GM21529 (cell line): ENCODE measurements around the gene ACBD6.
"Not testable (repeated sequence)": the region's sequence is repeated elsewhere in the genome, so short reads cannot be mapped to it uniquely, and the experiment has no call there.

Experiments used
- ATAC-seq: cut with Tn5 transposase; IDR thresholded peaks from one replicate; pipeline ENCODE4 v1.9.1; 2021; ENCODE audit not compliant: unreplicated experiment

ACBD6 gene, protein sequence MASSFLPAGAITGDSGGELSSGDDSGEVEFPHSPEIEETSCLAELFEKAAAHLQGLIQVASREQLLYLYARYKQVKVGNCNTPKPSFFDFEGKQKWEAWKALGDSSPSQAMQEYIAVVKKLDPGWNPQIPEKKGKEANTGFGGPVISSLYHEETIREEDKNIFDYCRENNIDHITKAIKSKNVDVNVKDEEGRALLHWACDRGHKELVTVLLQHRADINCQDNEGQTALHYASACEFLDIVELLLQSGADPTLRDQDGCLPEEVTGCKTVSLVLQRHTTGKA

DNA sequence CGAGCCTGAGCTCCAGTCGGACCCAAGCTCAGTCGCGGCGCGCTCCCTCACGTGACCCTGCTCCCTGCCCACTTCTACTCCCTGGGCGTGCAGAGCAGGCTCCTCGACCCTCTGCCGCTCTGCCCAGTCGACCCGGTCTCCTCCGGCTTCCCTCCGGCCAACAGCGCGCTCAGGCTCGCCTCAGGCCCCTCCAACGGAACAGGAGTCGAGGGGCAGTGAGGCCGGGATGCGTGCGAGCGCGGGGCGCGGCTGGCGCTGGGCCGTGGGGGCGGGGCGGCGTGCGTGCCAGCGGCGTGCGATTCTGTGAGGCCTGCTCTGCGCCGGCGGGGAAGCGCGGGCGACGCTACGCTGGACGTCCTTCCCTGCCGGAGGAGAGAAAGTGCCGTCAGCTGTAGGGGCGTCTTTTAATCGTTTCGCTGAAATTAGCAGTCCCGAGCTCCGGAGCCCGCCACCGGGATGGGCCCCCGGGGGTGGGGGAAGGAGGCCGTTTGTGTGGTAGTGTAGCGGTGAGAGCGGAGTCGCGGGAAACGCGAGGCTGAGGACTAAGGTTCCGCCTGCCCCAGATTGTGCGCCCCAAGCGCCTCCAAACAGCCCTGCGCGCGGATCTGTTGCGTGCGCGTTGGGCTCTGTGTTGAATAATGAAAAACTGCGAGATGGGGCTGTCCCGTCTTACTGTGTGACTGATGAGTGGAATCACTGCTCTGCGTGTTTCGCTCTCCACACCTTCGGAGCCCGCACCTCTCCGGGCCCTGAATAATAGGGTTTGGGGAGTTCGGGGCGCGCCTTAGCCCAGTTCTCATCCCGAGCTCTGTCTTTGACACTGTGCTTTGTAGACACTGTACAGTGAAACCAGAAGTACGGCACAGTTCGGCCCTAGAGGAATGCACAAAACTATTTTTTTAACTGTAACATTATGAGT is at the start of gene ACBD6:
Gene ACBD6 (minus strand): TSS at position 217 of the 919 bp plus-strand sequence. CDS start 311 bp downstream, outside the sequence.
- ATAC-seq = peak; percentile 84

- ATAC-seq = no peak
Measured at GRCh38 chr1:180551997-180552396, 49.6 kb upstream of the ACBD6 start.

DNA sequence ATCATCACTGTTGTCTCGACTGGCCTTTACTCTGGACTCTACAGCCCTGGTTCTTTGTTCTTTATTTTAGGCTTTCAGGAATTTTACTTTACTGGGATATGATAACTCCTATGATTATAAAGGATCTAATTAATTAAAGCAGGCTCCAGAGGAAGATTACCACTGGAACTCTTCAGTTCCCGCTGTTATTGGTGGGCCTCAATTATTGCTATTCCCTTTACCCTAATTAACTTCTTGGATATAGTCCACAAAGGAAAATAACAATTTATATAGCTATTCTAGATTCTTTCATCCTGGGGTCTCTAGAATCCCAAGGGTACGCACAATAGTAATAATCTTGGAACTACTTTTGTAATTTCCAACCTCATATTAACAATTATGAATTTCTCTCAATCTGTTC is 47.9 kb upstream of the ACBD6 start:
- no peak for ATAC-seq

GRCh38 chr1:180549770-180550169 is 47.4 kb upstream of the ACBD6 start:
- not testable (repeated sequence) for ATAC-seq

GRCh38 chr1:180548686-180549317 is 46.4 kb upstream of the ACBD6 start:
- no peak for ATAC-seq

GRCh38 chr1:180545991-180546390 is 43.6 kb upstream of the ACBD6 start:
- ATAC-seq = no peak

DNA sequence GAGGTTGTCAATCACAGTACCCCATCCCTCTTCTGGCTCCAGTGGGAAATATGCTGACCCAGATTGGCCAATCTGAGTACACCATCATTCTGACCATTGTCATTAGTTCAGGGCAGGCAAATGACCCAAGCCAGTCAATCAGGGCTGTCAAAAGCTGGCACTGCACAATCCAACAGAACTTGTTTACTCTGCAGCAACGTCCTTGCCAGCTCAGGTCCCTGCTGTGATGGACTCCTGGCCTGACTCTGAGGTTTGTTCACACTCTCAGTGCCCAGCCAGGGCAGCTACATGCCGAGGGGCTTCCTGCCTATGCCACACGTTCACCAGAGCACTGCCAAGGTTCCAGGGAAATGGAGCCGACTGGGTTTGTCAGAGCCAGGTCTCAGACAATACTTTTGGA is 41.7 kb upstream of the ACBD6 start:
- no peak for ATAC-seq

DNA sequence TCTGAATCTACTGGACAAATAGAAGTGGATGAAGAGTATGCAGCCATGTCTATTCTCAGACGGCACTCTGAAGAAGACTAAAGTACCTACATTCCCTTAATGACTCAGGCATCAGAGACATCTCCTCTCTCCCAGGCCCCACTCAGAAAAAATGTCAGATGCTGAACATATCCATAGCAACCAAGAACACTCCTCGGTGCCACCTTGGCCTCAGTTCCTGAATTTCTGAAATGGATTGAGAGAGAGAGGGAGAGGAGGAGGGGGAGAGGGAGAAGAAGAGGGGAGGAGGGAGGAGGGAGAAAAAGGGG is 40.4 kb upstream of the ACBD6 start:
- no peak for ATAC-seq

- no peak for ATAC-seq
Measured at GRCh38 chr1:180542113-180542837, 39.9 kb upstream of the ACBD6 start.

DNA sequence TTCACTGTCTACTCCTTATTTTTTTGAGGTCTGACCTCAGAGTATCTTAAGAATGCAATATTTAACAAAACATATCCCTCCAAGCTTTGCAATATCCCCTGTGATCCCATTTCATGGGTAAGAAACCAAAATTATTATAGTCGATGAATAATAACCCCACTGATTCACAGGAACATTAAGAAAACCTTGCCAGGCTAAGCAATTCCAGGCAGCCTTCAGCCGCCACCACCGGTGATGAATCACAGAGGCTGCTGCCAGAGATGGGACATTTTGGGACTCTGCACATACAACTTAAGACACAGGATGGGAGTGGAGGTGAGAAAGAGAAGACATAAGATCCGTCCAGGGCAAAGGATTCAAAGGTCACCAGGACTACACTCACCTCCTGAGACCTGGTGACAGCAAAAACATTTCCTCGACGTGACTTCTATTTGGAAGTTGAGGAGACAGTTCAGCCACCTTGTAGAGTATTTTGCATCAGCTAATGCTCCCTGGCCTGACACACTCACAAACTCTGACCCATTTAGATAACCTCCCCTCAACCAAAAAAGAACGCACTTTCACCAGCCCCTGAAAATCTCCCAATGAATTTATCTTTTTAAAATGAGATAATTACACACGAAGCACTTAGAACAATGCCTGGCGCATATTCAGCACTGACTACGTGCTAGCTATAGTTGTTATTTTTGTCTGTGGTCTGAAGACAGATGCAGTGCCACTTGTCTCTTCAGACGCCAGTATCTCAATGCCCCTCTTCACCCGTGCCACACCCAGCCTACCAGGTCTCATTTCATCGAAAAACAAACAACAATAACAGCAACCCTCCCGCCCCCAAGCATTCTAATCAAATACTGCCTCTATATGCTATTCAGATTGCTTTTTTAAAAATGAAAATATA is 38.6 kb upstream of the ACBD6 start:
- ATAC-seq = no peak

GRCh38 chr1:180539136-180539535 is 36.8 kb upstream of the ACBD6 start:
- no peak for ATAC-seq

GRCh38 chr1:180536821-180537372 is 34.5 kb upstream of the ACBD6 start:
- ATAC-seq = no peak

- ATAC-seq = no peak
Measured at GRCh38 chr1:180535418-180535999, 33.1 kb upstream of the ACBD6 start.

- no peak for ATAC-seq
Measured at GRCh38 chr1:180534214-180534613, 31.8 kb upstream of the ACBD6 start.

GRCh38 chr1:180533266-180533987 is 31.1 kb upstream of the ACBD6 start:
- ATAC-seq = peak; percentile 85

DNA sequence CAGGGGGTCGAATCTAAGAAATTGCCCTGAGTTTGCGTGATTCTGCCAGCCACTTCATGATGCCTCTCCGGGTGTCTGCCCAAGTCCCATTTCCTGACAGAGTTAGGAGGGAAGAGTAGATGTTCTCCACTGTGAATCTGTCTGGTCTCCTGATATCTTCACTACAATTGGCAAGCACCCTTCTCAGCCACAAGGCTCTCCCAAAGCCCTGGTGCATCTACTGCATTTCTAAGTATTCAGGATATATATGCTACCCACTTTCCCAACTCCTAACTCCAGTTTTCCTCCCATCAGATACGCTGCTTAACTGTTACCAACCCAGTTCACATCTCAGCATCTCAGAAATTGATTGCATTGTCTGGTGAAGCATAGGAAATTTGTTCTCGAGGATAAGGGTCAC is 30.5 kb upstream of the ACBD6 start:
- ATAC-seq = no peak

DNA sequence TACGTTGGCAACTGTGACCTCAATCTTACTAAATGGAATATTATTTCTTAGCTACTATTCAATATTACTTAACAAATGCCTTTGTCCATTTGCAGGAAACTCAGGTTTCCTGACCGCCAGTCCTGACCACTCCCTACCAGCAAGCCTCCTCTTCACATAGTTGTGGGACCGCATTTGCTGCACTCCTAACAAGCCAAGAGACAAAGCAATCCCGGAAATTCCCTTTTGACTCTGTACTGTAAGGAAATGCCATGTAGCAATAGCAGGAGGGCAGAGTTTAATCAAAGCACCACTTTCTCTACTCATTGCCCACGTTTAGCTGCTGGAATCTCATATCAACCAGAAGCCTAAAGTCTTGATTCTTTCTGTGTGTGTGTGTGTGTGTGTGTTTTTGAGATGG is 28.1 kb upstream of the ACBD6 start:
- ATAC-seq = no peak

DNA sequence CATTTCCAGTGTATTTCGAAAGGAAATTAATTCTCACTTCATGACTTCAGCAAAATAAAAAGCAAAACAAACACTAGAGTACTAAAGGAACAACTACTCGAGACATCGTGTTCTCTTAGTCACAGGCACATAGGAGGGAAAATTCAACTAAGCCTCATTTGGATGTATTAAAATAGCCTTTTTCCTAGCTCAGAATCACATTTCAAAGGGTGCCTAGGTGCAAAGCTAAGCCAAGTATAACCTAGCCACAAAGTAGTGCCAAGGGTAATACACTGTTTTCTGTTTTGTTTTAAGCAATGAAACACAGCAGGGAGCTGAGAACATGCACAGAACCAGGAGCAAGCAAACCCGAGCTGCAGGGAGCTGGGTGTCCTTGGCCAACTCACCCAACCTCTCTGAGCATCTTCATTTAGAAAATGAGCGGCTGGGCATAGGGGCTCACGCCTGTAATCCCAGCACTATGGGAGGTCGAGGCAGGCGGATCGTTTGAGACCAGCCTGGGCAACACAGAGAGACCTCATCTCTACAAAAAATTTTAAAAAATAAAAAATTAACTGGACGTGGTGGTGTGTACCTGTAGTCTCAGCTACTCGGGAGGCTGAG is 26.6 kb upstream of the ACBD6 start:
- ATAC-seq = no peak
